Nephron (organoid): ENCODE data around the gene CELF4.

Experiments
- H3K27ac Mint-ChIP-seq, 3 experiments: 2 replicates each; pipeline ENCODE4 v1.8.0; 2020; ENCODE audit warnings: mixed read lengths in 3 of 3, mild to moderate bottlenecking in 2 of 3, moderate library complexity in 1 of 3
- H3K27me3 Mint-ChIP-seq: 2 replicates; pipeline ENCODE4 v1.8.0; 2021; ENCODE audit warnings: low read depth, mild to moderate bottlenecking, moderate library complexity, mixed read lengths
- H3K36me3 Mint-ChIP-seq: 2 replicates; pipeline ENCODE4 v1.8.0; 2020; ENCODE audit warnings: low read depth, mixed read lengths
- H3K4me1 Mint-ChIP-seq: 2 replicates; pipeline ENCODE4 v1.8.0; 2020; ENCODE audit warnings: mixed read lengths
- H3K4me3 Mint-ChIP-seq, 3 experiments: 2 replicates each; pipeline ENCODE4 v1.8.0; 2020; ENCODE audit warnings: mild to moderate bottlenecking in 3 of 3, mixed read lengths in 3 of 3, moderate library complexity in 2 of 3
- H3K9me3 Mint-ChIP-seq: 2 replicates; pipeline ENCODE4 v1.8.0; 2020; ENCODE audit warnings: mixed read lengths
- TF ChIP-seq, protein P1 (sequence below), 3 experiments: fragments of 200-600 bp; sonication (generic); IDR thresholded peaks; one replicate each; pipeline ENCODE4 v1.5.0; 2021; ENCODE audit warnings: antibody characterized with exemption in 3 of 3; ENCODE audit not compliant: unreplicated experiment in 3 of 3

Gene CELF4

DNA sequence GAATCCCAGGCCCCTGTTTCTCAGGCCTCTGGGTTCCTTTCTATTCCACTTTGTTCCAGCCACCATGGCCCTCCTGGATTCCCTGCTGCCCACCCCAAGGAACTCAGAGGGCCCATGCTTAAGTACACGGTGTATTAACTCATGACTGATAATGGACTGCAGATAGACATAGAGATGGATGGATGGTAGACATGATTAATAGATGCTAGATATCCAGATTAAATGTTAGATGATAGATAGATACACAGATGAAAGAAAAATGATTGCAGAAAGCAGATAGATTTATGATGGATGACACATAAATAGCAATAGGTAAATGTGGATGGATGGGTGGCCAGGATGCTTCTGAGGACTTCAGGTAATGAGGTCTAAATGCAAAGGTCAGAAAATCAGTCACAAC, 278.0 kb downstream of the CELF4 start:
- H3K27ac Mint-ChIP-seq: no peak overlapping the region
- peaks cover 13% of the 10 kb centered on the region for H3K4me1 Mint-ChIP-seq
- H3K9me3 Mint-ChIP-seq: peaks cover 4% of the 10 kb centered on the region
- TF ChIP-seq, protein P1, sequence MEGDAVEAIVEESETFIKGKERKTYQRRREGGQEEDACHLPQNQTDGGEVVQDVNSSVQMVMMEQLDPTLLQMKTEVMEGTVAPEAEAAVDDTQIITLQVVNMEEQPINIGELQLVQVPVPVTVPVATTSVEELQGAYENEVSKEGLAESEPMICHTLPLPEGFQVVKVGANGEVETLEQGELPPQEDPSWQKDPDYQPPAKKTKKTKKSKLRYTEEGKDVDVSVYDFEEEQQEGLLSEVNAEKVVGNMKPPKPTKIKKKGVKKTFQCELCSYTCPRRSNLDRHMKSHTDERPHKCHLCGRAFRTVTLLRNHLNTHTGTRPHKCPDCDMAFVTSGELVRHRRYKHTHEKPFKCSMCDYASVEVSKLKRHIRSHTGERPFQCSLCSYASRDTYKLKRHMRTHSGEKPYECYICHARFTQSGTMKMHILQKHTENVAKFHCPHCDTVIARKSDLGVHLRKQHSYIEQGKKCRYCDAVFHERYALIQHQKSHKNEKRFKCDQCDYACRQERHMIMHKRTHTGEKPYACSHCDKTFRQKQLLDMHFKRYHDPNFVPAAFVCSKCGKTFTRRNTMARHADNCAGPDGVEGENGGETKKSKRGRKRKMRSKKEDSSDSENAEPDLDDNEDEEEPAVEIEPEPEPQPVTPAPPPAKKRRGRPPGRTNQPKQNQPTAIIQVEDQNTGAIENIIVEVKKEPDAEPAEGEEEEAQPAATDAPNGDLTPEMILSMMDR (IDR thresholded peaks at IDR 0.05; ENCODE audit: unreplicated experiment in 3 of 3): no peak
- peaks cover 25% of the 10 kb centered on the region for H3K27me3 Mint-ChIP-seq
- H3K4me3 Mint-ChIP-seq: no peak overlapping the region
- H3K36me3 Mint-ChIP-seq: no peaks in the 10 kb centered on the region

DNA sequence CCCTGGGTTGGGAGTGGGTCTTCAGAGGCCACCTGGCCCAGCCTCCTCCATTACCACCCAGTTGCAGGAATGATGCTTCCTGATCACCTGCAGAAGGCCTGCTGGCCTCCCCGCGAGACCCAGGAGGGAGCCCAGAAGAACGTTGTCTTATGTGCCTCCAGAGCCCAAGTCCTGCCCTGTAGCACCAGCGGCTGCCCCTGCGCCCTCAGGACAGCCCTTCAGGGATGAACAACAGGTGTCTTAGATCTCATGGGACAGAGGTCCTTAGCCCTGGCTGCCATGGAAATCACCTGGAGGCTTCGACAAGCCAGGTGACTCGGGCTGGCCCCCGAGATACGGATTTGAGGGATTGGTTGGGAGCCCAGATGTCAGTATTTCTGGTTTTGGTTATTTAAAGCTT, 278.8 kb downstream of the CELF4 start:
- TF ChIP-seq, protein P1 (IDR thresholded peaks at IDR 0.05; ENCODE audit: unreplicated experiment in 3 of 3): no peak
- peaks cover 4% of the 10 kb centered on the region for H3K9me3 Mint-ChIP-seq
- no peaks in the 10 kb centered on the region for H3K36me3 Mint-ChIP-seq
- peaks cover 13% of the 10 kb centered on the region for H3K4me1 Mint-ChIP-seq
- H3K27ac Mint-ChIP-seq: no peak overlapping the region
- H3K4me3 Mint-ChIP-seq: no peak overlapping the region
- H3K27me3 Mint-ChIP-seq: peaks cover 21% of the 10 kb centered on the region

DNA sequence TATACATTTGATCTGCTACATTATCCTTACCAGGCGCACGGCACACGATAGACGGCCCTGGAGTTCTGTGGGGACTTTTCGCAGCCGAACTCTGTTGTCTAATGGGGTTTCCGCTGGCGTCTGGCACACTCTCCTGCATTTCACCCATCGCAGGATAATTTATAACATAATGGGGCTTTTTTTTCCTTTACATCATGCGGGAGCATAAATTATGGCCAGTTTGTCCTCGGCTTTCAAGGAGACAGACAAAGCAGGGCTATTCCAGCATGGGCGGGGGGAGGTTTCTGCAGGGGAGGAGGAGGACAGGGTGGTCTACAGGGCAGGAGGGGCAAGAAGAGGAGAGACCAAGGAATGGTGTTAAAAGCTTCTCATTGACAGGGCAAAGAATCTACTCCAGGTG, 279.8 kb downstream of the CELF4 start:
- Mint-ChIP-seq H3K9me3 (peaks cover 4% of the 10 kb centered on the region), H3K27ac (peak overlapping the region in 1 of 3 experiments; percentile 3), H3K27me3 (peaks cover 21% of the 10 kb centered on the region), H3K4me3 (no peak overlapping the region), H3K36me3 (no peaks in the 10 kb centered on the region), H3K4me1 (peaks cover 13% of the 10 kb centered on the region)
- TF ChIP-seq, protein P1 (IDR thresholded peaks at IDR 0.05; ENCODE audit: unreplicated experiment in 3 of 3): no peak

DNA sequence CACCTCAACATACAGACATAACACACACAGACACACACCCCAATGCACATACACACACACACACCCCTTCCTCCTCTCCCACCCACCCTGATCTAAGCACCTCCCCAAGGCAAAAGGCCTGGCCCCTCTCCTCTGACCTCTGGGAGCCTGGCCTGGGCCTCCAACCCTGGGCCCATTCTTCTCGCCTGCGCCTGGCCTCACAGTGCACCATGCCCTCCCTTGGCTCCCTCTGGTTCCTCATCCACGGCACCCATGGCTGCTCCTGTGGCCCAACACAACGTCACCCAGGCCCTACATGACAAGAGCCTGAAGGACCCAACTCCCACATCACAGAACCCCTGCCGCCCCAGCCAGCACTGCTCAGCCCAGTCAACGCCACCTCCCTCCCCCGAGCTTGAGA, 281.3 kb downstream of the CELF4 start:
- peaks cover 26% of the 10 kb centered on the region for H3K27me3 Mint-ChIP-seq
- no peaks in the 10 kb centered on the region for H3K36me3 Mint-ChIP-seq
- H3K4me1 Mint-ChIP-seq: peaks cover 13% of the 10 kb centered on the region
- H3K9me3 Mint-ChIP-seq: peaks cover 4% of the 10 kb centered on the region
- TF ChIP-seq, protein P1 (IDR thresholded peaks at IDR 0.05; ENCODE audit: unreplicated experiment in 3 of 3): no peak
- no peak overlapping the region for H3K4me3 Mint-ChIP-seq
- H3K27ac Mint-ChIP-seq: no peak overlapping the region

DNA sequence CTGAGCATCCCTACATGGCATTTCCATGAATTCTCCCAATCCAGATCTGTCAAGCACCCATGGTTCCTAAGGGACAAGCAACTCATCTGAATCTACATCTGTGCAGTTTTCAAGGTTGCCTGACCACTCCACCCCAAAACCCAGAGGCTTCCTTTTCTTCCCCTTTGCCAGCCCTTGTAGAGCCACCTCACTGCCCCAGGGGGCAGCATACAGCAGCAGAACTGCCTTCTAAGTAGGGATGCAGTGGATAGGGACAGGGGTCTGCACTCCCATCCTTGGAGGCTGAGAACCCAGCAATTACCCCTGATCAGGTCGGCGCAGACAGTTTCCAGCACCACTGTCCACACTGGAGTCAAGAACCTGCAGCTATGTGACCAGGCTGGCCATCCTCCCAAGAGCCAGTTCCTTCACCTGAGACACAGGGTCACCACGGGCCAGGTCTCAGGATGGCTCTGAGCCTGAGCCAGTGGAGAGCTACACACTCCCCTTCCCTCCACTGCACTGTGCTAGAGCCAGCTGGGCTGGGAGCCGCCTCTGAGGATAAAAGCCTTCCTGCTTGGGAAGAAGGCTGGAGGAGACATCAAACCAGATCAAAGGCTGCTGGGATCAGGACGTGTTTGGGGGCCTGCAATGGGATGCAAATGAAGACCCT, 283.1 kb downstream of the CELF4 start:
- peaks cover 11% of the 10 kb centered on the region for H3K4me1 Mint-ChIP-seq

More for the DNA sequence above, 283.1 kb downstream of the CELF4 start:
- TF ChIP-seq, protein P1 (IDR thresholded peaks at IDR 0.05; ENCODE audit: unreplicated experiment in 3 of 3): peak; percentile 34 to 58 (median 50)
- peaks cover 22% of the 10 kb centered on the region for H3K27me3 Mint-ChIP-seq
- H3K4me3 Mint-ChIP-seq: no peak overlapping the region
- H3K9me3 Mint-ChIP-seq: peaks cover 4% of the 10 kb centered on the region
- H3K36me3 Mint-ChIP-seq: no peaks in the 10 kb centered on the region
- no peak overlapping the region for H3K27ac Mint-ChIP-seq
